Adrenal gland (tissue), 12 donors: ENCODE results near the gene PMVK. TPM values are rescaled to one million over a fixed set of nuclear protein-coding genes. Genes with fewer than 3 reads are reported as not detected.
A peak's percentile ranks its signal among the peaks of the same experiment; 100 is the strongest.

Source experiments
- DNase-seq, 7 donors: peaks; one replicate each; pipeline ENCODE4 v3.0.0-alpha.2; 2019 to 2020
- H3K27ac ChIP-seq, 5 donors: fragments of 200-600 bp; sonication (generic) in 4 of 5; 1 replicate in 3 of 5; 2 replicates in 2 of 5; pipeline versions ENCODE4 v1.5.1 to v1.8.0; 2016 to 2020; ENCODE audit warnings: mild to moderate bottlenecking in 1 of 5
- H3K27me3 ChIP-seq: fragments of 200-600 bp; 2 replicates; pipeline ENCODE4 v1.8.0; 2021
- H3K36me3 ChIP-seq, 2 donors: fragments of 200-600 bp; replicated peaks in 1 of 2; 1 replicate in 1 of 2; 2 replicates in 1 of 2; pipeline versions ENCODE4 v1.5.1 to v1.8.0; 2018 to 2022
- H3K4me1 ChIP-seq, 2 donors: fragments of 200-600 bp; replicated peaks in 1 of 2; 1 replicate in 1 of 2; 2 replicates in 1 of 2; pipeline versions ENCODE4 v1.5.1 to v1.8.0; 2018 to 2021
- H3K4me3 ChIP-seq, 4 donors: fragments of 200-600 bp; sonication (generic) in 3 of 4; one replicate each; pipeline ENCODE4 v1.5.1; 2016 to 2018
- H3K9me3 ChIP-seq, 3 donors: fragments of 200-600 bp; sonication (generic) in 1 of 3; replicated peaks in 1 of 3; 1 replicate in 2 of 3; 2 replicates in 1 of 3; pipeline versions ENCODE4 v1.5.1 to v1.8.0; 2016 to 2021
- POLR2A ChIP-seq, 2 donors: fragments of 450-650 bp; IDR thresholded peaks; one replicate each; pipeline ENCODE4 v1.6.1; 2017; ENCODE audit warnings: antibody characterized with exemption in 2 of 2, mild to moderate bottlenecking in 2 of 2, moderate library complexity in 1 of 2
- WGBS, 4 donors: extraction: QIAGEN DNeasy Blood & Tissue Kit in 2 of 4; methylation state at CpG; one replicate each; pipeline versions ENCODE4 v1.1.5 to v1.1.7; 2013 to 2017; 5-methylcytosine and 5-hydroxymethylcytosine counted together
- intact Hi-C, 2 donors: fragments of 100-400 bp; cut with DNase I; formaldehyde crosslinking; loops; one replicate each; pipeline versions ENCODE4 v1.14.1 to v1.15.0; 2022 to 2023
- polyA plus RNA-seq, 3 donors: library from polyadenylated mRNA; stranded (reverse); fragments of 200-250 nt in 2 of 3; fragments of 350-450 nt in 1 of 3; fragmentation: Illumina TruSeq in 1 of 3; extraction: RNeasy Lipid Tissue Mini Kit (QIAGEN cat#74804) in 1 of 3; gene quantifications; one replicate each; pipeline ENCODE4 v1.2.3, GENCODE V29; 2013 to 2014
- total RNA-seq, 9 donors: library from RNA; depleted of rRNA in 4 of 9; stranded (reverse); fragments of >200 nt in 4 of 9; fragments of 120-200 nt in 1 of 9; fragmentation: NEBNext Ultra II Directional in 1 of 9; extraction: Animal tissue kit (Norgen Biotek cat#: 25700) in 1 of 9; gene quantifications; one replicate each; pipeline versions ENCODE4 v1.1.0 to v1.2.4, GENCODE V29; 2013 to 2023
- TF ChIP-seq, protein P1 (sequence below), 6 experiments: fragments of 450-650 bp in 4 of 6; fragments of 200-600 bp in 2 of 6; sonication (generic) in 1 of 6; IDR thresholded peaks; 1 replicate in 5 of 6; 2 replicates in 1 of 6; pipeline versions ENCODE4 v1.5.1 to v1.8.0; 2016 to 2021; ENCODE audit warnings: antibody characterized with exemption in 6 of 6, mild to moderate bottlenecking in 2 of 6, moderate library complexity in 1 of 6
- donor health status: healthy with polysubstance abuse.
- donor health status: Bipolar disorder and iron deficiency.
- donor health status: DM: yes; HTN: yes; CAD: no.
- donor health status: DM: no; HTN: no; CAD: no.
- donor health status: DM: no; HTN: no; CAD: no.
- donor health status: DM: yes; HTN: yes; CAD: no.

The PMVK gene
- total and polyA plus RNA-seq, 12 donors: 12.6 to 70.0 (median 41.7) TPM

DNA sequence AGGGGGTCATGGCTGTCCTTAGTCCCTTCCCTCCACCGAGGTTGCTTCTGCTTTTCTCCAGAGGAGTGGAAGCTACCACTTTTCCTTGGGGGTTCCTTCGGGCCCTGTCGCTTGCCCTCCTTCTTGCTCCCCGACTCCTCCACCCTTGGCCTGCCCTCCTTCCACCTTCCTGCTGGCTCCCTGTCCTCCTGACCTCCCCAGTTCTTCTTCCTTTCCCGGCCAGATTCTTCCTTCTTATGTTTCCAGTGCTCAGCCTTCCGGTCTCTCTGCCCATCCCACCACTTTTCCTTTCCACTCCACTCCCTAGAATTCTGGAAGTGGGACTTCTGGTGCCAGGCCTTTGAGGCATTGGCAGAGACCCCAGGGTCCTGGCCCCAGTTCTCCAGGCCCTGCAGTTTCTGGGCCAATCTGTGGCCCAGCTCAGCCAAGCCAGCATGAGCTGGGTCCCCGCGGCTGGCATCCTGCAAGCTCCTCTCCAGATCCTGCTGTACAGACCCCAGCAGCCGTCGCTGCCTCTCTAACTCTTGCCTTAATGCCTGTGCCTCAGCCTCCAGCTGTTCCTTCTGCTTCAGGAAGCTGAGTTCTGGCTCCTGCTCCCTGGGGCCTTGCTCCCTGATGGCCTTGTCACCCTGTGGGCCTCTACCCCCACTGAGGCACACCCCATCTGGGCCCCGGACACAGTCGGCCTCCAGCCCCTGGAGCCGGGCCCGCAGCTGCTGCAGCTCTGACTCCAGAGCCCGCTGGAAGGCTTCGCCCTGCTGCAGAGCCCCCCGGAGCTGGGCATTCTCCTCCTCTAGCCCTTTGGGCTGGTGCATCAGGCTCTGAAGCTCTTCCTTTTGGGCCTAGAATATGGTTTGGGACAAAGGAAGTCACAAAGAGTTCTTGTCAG lies 9.7 kb upstream of the PMVK start:
- no peak overlapping the region for H3K27ac ChIP-seq
- no peaks in the 10 kb centered on the region for H3K27me3 ChIP-seq
- no peak overlapping the region for H3K4me3 ChIP-seq
- no peak for DNase-seq
- no peaks in the 10 kb centered on the region for H3K9me3 ChIP-seq
- H3K4me1 ChIP-seq: peaks cover 29 to 46% of the 10 kb centered on the region in 2 donors
- no peak for TF ChIP-seq POLR2A (IDR thresholded peaks at IDR 0.05)
- TF ChIP-seq, protein P1, sequence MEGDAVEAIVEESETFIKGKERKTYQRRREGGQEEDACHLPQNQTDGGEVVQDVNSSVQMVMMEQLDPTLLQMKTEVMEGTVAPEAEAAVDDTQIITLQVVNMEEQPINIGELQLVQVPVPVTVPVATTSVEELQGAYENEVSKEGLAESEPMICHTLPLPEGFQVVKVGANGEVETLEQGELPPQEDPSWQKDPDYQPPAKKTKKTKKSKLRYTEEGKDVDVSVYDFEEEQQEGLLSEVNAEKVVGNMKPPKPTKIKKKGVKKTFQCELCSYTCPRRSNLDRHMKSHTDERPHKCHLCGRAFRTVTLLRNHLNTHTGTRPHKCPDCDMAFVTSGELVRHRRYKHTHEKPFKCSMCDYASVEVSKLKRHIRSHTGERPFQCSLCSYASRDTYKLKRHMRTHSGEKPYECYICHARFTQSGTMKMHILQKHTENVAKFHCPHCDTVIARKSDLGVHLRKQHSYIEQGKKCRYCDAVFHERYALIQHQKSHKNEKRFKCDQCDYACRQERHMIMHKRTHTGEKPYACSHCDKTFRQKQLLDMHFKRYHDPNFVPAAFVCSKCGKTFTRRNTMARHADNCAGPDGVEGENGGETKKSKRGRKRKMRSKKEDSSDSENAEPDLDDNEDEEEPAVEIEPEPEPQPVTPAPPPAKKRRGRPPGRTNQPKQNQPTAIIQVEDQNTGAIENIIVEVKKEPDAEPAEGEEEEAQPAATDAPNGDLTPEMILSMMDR (IDR thresholded peaks at IDR 0.05): no peak
- WGBS, 4 donors: 79 to 82% (median 80%) methylated on average over 11 to 17 of the region's 17 CpGs
- H3K36me3 ChIP-seq: peaks cover 0 to 47% of the 10 kb centered on the region in 2 donors
- intact Hi-C loops: no loop called here

DNA sequence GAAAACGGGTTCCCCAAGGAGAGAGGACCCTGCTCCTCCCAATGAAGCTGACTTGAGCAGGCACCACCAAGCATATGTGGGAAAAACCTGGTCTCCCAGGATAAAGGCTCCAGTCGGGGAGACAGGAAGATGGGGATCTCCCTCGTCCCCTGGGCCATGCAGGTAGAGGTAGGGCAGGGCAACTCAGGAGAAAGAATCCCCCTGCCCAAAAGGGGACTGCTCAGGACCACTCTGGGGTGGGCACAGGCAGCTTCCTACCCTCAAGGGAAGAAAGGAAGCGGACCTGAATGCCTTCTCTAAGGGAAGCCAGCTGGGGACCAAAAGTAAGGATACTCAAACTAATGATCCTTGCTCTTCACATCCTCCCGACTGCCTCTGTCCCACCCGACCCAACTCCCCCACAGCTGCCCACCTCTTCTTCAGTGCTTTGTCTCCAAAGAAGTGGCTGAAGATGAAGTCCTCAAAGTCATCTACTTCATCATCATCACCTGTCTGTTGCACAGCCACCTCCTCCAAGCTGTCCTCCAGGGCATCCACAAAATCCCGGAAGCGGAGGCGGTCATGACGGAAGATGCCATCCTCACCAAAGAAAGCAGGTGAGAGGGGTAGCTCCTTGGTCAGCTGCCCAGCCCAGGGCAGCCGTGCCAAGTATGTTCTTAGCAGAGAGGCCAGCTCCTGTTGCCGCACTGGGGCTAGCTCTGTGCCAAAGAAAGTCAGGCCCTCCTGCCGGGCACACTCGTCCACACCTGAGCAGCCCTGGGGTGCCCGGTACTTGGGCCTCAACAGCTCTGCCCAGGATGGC lies 8.8 kb upstream of the PMVK start:
- intact Hi-C loops: no loop called here
- TF ChIP-seq POLR2A (IDR thresholded peaks at IDR 0.05): no peak
- TF ChIP-seq, protein P1 (IDR thresholded peaks at IDR 0.05): no peak
- H3K27ac ChIP-seq: peak overlapping the region in 4 of 5 donors; percentile 1 to 89 (median 69)

DNA sequence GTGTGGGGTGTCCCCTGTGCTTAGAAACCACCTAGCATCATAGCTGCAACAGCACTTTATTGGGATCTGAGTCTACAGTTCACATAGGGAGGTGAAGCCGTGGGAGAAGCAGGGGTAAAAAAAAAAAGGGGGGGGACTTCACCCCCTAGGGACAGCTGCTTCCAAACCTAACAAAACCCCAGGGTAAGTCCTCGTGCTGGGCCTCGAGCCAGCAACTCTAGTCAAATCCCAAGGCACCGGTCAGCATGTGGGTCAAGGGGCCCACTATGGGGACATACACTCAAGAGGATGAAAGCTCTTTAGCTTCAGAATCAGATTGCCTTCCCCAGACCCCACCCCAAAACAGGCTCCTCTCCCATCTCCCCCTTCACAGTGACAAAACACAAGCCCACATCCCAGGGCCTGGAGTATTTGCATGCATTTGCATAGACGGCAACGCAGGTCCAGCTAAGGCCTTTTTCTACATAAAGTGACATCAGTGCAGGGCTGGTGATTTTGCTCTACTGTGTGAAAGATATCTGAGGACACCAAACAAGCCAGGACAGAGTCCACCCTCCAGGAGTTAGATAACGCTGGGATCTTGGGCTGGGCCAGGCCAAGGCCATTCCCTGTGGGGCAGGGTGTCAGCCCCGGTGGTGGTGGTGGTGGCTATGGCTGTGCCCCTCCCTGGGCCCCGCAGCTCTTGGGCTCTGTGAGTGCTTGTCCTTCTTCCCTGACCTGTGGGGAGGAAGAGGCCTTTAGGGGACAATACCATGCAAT lies 8.1 kb upstream of the PMVK start:
- Histone ChIP-seq H3K36me3 (peaks cover 0 to 32% of the 10 kb centered on the region in 2 donors), H3K4me3 (no peak overlapping the region), H3K27me3 (no peaks in the 10 kb centered on the region), H3K9me3 (no peaks in the 10 kb centered on the region), H3K27ac (peak overlapping the region; percentile 0 to 89 (median 68)), H3K4me1 (peaks cover 33 to 52% of the 10 kb centered on the region in 2 donors)
- intact Hi-C loops: no loop called here
- TF ChIP-seq, protein P1 (IDR thresholded peaks at IDR 0.05): no peak
- TF ChIP-seq POLR2A (IDR thresholded peaks at IDR 0.05): no peak
- 24 to 43% (median 27%) methylated on average over 7 to 9 of the region's 9 CpGs for WGBS, 4 donors
- peak in 3 of 7 donors; percentile 51 to 68 (median 65) for DNase-seq

More for the DNA sequence above, 8.8 kb upstream of the PMVK start:
- 73 to 81% (median 79%) methylated on average over 14 to 15 of the region's 15 CpGs for WGBS, 4 donors
- H3K4me1 ChIP-seq: peaks cover 33 to 49% of the 10 kb centered on the region in 2 donors
- no peaks in the 10 kb centered on the region for H3K27me3 ChIP-seq
- H3K36me3 ChIP-seq: peaks cover 0 to 39% of the 10 kb centered on the region in 2 donors
- H3K4me3 ChIP-seq: no peak overlapping the region
- DNase-seq: no peak
- no peaks in the 10 kb centered on the region for H3K9me3 ChIP-seq
